ENCODE data around the gene LIN28A. TPM values are rescaled to one million over a fixed set of nuclear protein-coding genes. Genes with fewer than 3 reads are reported as not detected.

The LIN28A gene
- total RNA-seq, 1 experiment from 2014 or later: 0.15 TPM

DNA sequence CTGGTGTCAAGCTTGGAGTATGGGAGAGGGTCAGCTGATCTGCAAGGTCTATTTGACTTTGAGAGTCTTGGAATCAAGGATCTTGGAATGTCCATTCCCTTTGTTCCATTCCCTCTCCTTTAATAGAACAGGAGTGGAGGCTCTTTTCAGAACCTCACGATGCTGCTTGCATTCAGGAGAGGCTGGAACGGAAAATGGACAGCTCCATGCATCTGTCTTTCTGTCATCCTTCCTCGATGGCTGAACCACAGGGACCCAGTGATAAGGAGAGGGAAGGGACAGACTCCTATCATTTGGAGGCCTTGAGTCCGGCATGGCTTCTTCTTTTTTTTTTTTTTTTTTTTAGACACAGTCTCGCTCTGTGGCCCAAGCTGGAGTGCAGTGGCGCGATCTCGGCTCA is 14.9 kb upstream of the LIN28A start:
- no peak for DNase-seq (ENCODE audit: low spot score)
- H3K4me3 ChIP-seq (ENCODE audit: low read depth, low read length, poor library complexity, severe bottlenecking): no peak overlapping the region
- BruUV-seq (replicated peaks): no TSS peak
- POLR2A ChIA-PET (ENCODE audit: low non-redundant PET): no interaction called here
- no peak overlapping the region for H3K27ac ChIP-seq (ENCODE audit: low read depth, low read length, poor library complexity, severe bottlenecking)
- H3K9me3 ChIP-seq (ENCODE audit: low read depth, low read length, poor library complexity, severe bottlenecking): no peaks in the 10 kb centered on the region
- no peaks in the 10 kb centered on the region for H3K36me3 ChIP-seq (ENCODE audit: insufficient read depth, low read length, poor library complexity, severe bottlenecking)
- CTCF ChIA-PET: interaction anchor here (0.5 kb wide), 1 partner anchor 253 kb away, joined by 6 read pairs; no protein-coding TSS in a partner anchor
- H3K27me3 ChIP-seq (replicated peaks; ENCODE audit: insufficient read depth, low read depth, low read length, poor library complexity): no peaks in the 10 kb centered on the region
- TF ChIP-seq EZH2 (IDR thresholded peaks at IDR 0.05; ENCODE audit: borderline replicate concordance, low read depth, low read length, poor library complexity, severe bottlenecking): no peak
- TF ChIP-seq, protein P1, sequence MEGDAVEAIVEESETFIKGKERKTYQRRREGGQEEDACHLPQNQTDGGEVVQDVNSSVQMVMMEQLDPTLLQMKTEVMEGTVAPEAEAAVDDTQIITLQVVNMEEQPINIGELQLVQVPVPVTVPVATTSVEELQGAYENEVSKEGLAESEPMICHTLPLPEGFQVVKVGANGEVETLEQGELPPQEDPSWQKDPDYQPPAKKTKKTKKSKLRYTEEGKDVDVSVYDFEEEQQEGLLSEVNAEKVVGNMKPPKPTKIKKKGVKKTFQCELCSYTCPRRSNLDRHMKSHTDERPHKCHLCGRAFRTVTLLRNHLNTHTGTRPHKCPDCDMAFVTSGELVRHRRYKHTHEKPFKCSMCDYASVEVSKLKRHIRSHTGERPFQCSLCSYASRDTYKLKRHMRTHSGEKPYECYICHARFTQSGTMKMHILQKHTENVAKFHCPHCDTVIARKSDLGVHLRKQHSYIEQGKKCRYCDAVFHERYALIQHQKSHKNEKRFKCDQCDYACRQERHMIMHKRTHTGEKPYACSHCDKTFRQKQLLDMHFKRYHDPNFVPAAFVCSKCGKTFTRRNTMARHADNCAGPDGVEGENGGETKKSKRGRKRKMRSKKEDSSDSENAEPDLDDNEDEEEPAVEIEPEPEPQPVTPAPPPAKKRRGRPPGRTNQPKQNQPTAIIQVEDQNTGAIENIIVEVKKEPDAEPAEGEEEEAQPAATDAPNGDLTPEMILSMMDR (conservative IDR thresholded peaks at IDR 0.05; ENCODE audit: low read depth, low read length): no peak
- H3K4me1 ChIP-seq (ENCODE audit: insufficient read depth, low read length, poor library complexity, severe bottlenecking): no peaks in the 10 kb centered on the region
- intact Hi-C loops (cut with micrococcal nuclease; ENCODE audit: unreplicated experiment): no loop called here

DNA sequence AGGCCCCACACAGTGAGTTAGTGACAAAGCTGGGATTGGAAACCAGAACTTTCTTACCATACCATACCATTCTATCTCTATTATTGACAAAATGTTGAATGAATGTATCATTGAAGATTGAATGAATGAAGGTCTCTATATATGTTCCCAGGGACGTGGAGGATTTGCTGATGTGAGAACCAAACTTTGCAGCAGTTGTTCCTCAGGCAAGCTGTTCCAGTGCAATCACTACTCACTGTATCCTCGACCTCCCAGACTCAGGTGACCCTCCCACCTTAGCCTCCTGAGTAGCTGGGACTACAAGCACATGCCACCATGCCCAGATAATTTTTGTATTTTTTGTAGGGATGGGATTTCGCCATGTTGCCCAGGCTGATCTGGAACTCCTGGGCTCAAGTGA is 11.6 kb upstream of the LIN28A start:
- intact Hi-C loops (cut with micrococcal nuclease; ENCODE audit: unreplicated experiment): no loop called here
- Histone ChIP-seq H3K9me3 (ENCODE audit: low read depth, low read length, poor library complexity, severe bottlenecking) (no peaks in the 10 kb centered on the region), H3K4me3 (ENCODE audit: low read depth, low read length, poor library complexity, severe bottlenecking) (no peak overlapping the region), H3K27me3 (replicated peaks; ENCODE audit: insufficient read depth, low read depth, low read length, poor library complexity) (peaks cover 19% of the 10 kb centered on the region), H3K4me1 (ENCODE audit: insufficient read depth, low read length, poor library complexity, severe bottlenecking) (no peaks in the 10 kb centered on the region), H3K36me3 (ENCODE audit: insufficient read depth, low read length, poor library complexity, severe bottlenecking) (no peaks in the 10 kb centered on the region), H3K27ac (ENCODE audit: low read depth, low read length, poor library complexity, severe bottlenecking) (no peak overlapping the region)
- ChIA-PET CTCF (no interaction called here), POLR2A (ENCODE audit: low non-redundant PET) (no interaction called here)
- DNase-seq (ENCODE audit: low spot score): no peak
- no peak for TF ChIP-seq EZH2 (IDR thresholded peaks at IDR 0.05; ENCODE audit: borderline replicate concordance, low read depth, low read length, poor library complexity, severe bottlenecking)
- TF ChIP-seq, protein P1 (conservative IDR thresholded peaks at IDR 0.05; ENCODE audit: low read depth, low read length): no peak
- no TSS peak for BruUV-seq (replicated peaks)

DNA sequence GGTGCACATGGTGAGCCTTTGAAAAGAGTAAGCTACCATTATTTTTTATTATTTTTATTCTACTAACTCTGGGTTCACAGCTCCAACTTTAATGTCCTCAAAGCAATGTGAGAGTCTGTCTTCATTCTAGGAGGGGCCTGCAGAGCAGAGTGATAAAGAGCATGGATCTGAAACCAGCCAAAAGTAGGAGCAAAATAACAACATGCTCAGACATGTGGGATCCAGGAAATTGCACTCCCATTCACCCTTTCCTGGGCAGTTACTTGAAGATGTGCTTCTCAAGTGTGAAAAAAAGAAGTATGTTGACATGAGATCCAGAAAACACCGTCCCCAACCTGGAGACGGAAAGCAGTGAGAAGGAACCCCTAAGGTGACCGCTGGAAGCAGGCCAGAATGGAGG is 8.7 kb upstream of the LIN28A start:
- POLR2A ChIA-PET (ENCODE audit: low non-redundant PET): no interaction called here
- H3K27ac ChIP-seq (ENCODE audit: low read depth, low read length, poor library complexity, severe bottlenecking): no peak overlapping the region
- peaks cover 35% of the 10 kb centered on the region for H3K27me3 ChIP-seq (replicated peaks; ENCODE audit: insufficient read depth, low read depth, low read length, poor library complexity)
- H3K4me3 ChIP-seq (ENCODE audit: low read depth, low read length, poor library complexity, severe bottlenecking): no peak overlapping the region
- no peaks in the 10 kb centered on the region for H3K4me1 ChIP-seq (ENCODE audit: insufficient read depth, low read length, poor library complexity, severe bottlenecking)
- intact Hi-C loops (cut with micrococcal nuclease; ENCODE audit: unreplicated experiment): no loop called here
- no peaks in the 10 kb centered on the region for H3K36me3 ChIP-seq (ENCODE audit: insufficient read depth, low read length, poor library complexity, severe bottlenecking)
- CTCF ChIA-PET: no interaction called here
- no TSS peak for BruUV-seq (replicated peaks)
- TF ChIP-seq EZH2 (IDR thresholded peaks at IDR 0.05; ENCODE audit: borderline replicate concordance, low read depth, low read length, poor library complexity, severe bottlenecking): no peak
- TF ChIP-seq, protein P1 (conservative IDR thresholded peaks at IDR 0.05; ENCODE audit: low read depth, low read length): no peak
- no peak for DNase-seq (ENCODE audit: low spot score)
- H3K9me3 ChIP-seq (ENCODE audit: low read depth, low read length, poor library complexity, severe bottlenecking): no peaks in the 10 kb centered on the region
